Measurements from ENCODE around the gene LYRM4.

LYRM4 gene

DNA sequence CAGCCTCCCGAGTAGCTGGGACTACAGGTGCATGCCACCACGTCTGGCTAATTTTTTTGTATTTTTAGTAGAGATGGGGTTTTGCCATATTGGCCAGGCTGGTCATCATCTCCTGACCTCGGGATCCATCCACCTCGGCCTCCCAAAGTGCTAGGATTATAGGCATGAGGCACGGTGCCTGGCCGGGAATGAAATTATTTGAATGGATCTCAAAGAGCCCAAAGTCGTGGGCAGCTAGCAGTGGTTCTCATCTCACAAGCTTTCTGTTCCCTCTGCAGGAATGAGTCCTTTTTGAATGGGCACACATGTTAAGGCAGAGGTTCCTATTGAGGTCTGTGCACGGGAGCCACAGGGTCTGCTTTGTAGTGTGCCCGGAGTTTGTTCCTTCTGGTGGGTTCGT lies 140.7 kb downstream of the LYRM4 start:
- no peak overlapping the region for H3K27ac ChIP-seq
- TF ChIP-seq, protein P1, sequence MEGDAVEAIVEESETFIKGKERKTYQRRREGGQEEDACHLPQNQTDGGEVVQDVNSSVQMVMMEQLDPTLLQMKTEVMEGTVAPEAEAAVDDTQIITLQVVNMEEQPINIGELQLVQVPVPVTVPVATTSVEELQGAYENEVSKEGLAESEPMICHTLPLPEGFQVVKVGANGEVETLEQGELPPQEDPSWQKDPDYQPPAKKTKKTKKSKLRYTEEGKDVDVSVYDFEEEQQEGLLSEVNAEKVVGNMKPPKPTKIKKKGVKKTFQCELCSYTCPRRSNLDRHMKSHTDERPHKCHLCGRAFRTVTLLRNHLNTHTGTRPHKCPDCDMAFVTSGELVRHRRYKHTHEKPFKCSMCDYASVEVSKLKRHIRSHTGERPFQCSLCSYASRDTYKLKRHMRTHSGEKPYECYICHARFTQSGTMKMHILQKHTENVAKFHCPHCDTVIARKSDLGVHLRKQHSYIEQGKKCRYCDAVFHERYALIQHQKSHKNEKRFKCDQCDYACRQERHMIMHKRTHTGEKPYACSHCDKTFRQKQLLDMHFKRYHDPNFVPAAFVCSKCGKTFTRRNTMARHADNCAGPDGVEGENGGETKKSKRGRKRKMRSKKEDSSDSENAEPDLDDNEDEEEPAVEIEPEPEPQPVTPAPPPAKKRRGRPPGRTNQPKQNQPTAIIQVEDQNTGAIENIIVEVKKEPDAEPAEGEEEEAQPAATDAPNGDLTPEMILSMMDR (conservative IDR thresholded peaks at IDR 0.05; ENCODE audit: low read depth) = no peak
- POLR2A ChIA-PET (ENCODE audit: low non-redundant PET) = interaction anchor here (0.5 kb wide), 1 partner anchor 1097 kb away, joined by 7 read pairs; no protein-coding TSS in a partner anchor
- no peak for DNase-seq (ENCODE audit: low spot score)
- CTCF ChIA-PET = interaction anchor here (0.6 kb wide), 1 partner anchor 20 kb away, joined by 5 read pairs; no protein-coding TSS in a partner anchor

DNA sequence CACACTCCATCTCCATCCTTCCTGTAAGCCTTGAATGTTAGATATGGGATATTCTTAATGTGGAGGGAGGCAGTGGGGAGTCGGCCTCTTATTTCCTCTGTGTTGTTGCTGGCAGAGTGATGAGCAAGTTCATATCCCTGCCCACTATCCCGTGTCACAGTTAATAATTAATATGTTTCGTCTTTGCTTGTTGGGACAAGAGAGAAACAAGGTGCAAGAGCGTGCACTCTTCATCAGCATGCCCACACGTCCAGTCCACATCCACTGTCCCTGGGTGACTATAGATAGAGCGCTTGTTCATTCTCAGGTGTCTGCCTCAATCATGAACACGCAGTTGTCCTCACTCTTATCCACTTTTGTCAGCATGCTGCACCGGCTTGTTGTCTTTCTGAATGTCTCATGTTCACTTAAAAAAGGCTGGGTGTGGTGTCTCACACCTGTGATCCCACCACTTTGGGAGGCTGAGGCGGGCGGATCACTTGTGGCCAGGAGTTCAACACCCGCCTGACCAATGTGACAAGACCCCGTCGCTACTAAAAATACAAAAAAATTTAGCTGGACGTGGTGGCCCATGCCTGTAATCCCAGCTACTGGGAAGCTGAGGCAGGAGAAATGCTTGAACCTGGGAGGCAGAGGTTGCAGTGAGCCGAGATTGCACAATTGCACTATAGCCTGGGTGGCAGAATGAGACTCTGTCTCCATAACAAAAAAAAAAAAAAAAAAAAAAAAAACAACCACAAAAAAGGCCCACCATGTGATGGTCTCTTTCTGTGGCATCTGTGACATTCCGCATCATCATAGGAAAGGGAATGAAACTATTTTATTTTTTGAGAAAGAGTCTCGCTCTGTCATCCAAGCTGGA lies 141.4 kb downstream of the LYRM4 start:
- ChIA-PET POLR2A (ENCODE audit: low non-redundant PET) (no interaction called here), CTCF (interaction anchor here (0.6 kb wide), 2 partner anchors 157 to 400 kb away, joined by 3 to 6 read pairs; no protein-coding TSS in a partner anchor)
- no peak overlapping the region for H3K27ac ChIP-seq
- TF ChIP-seq, protein P1 (conservative IDR thresholded peaks at IDR 0.05; ENCODE audit: low read depth) = no peak
- DNase-seq (ENCODE audit: low spot score) = no peak

DNA sequence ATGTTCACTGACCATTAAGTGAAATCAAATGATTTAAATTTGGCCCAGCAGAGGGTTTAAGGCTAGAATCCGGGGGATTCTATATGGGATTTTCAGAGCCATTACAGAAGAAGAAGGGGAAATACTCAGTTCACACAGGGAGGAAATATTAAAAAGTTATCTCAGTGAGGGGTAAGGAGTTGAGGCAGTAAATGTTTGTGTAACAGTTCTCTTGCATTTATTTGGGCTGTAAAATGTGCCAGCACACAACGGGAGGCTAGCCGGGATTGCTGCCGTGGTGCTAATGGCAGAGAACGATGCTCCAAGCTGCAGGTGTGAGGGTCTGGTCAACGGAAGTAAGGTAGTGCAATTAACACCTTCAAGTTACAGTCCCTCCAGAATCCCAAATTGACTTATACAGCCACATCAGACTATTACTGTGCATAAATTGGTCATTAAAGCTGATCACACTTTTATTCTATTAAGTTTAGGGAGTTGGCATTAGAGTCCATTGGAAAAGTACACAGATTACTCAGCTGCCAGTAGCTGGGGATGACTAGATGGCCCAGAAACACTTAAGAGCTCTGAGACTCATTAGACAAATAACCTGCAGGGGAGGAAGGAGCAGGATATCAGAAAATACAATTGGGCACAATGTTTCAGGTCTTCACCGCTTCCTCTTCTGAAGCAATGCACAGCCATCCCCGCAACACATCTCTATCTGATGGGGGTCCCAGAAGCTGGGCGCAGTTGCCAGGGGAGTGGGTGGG lies 144.3 kb downstream of the LYRM4 start:
- CTCF ChIA-PET = no interaction called here
- POLR2A ChIA-PET (ENCODE audit: low non-redundant PET) = no interaction called here
- DNase-seq (ENCODE audit: low spot score) = no peak
- TF ChIP-seq, protein P1 (conservative IDR thresholded peaks at IDR 0.05; ENCODE audit: low read depth) = no peak
- H3K27ac ChIP-seq = peak overlapping the region; percentile 2; the same call in 1 of the 2 replicates

DNA sequence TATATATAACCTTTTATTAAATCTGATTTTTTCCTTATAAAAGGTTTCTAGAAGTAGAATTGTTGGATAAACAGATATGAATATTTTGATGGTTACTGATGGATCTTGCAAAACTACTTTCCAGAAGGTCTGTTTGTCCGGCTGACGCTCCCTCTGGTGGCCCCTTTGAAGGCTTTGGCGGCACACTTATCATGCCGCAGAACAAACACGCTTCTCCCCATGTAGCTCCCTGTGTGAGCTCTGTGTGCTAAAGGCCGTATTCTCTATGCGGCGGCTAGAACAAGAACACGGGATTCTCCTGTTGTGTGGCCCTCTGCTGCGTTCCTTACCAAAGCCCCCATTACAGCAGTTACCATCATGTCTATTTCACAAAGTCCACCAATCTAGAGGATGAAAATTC lies 145.6 kb downstream of the LYRM4 start:
- CTCF ChIA-PET = interaction anchor here (0.6 kb wide), 1 partner anchor 959 kb away, joined by 5 read pairs; no protein-coding TSS in a partner anchor
- no peak overlapping the region for H3K27ac ChIP-seq
- DNase-seq (ENCODE audit: low spot score) = no peak
- POLR2A ChIA-PET (ENCODE audit: low non-redundant PET) = no interaction called here
- TF ChIP-seq, protein P1 (conservative IDR thresholded peaks at IDR 0.05; ENCODE audit: low read depth) = no peak

DNA sequence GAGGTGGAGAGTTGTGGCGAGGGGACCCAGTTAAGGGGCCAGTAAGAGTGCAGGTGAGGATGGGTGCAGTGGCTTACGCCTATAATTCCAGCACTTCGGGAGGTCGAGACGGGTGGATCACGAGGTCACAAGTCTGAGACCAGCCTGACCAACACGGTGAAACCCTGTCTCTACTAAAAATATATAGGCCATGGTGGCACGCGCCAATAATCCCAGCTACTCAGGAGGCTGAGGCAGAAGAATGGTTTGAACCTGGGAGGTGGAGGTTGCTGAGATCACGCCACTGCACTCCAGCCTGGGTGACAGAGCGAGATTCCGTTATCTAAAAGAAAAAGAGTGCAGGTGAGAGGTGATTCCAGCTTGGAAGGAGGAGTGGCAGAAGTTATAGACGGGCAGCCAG lies 147.7 kb downstream of the LYRM4 start:
- TF ChIP-seq, protein P1 (conservative IDR thresholded peaks at IDR 0.05; ENCODE audit: low read depth) = no peak
- H3K27ac ChIP-seq = peak overlapping the region; percentile 48; the same call in 1 of the 2 replicates
- POLR2A ChIA-PET (ENCODE audit: low non-redundant PET) = no interaction called here
- no peak for DNase-seq (ENCODE audit: low spot score)
- CTCF ChIA-PET = interaction anchor here (0.6 kb wide), 1 partner anchor 394 kb away, joined by 3 read pairs; no protein-coding TSS in a partner anchor

DNA sequence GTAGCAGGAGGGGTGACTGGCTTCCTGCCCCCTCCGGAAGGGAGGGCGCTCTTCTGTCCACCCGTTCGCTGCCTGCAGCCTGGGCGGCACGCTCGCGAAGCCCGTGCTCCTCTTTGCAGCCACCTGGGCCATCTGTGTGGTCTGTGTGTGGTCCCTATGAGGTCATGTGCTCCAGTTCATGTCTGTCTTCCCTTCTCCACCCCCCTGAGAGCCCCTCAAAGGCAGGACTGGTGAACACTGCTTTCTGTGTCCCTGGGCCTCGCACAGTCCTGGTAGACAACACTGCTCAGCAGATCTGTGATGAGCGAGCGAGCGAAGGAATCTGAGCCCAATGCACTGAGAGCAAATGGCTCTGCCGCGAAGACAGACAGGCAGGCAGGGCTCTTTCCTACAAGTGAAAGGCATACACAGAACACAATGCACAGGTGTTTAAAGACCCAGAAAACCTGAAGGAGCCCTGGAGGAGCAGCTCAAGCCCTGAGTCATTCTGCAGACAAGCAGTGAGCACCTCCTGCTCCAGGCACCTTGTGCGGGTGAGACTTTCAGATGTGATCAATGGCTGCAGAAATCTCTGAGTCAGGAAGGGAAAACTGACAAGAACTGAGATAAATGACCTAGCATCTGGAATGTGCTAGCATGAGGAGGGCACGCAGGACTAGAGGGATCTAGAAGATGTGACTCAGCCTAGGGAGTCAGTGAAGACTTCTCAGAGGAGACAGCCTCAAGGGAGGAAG lies 148.5 kb downstream of the LYRM4 start:
- CTCF ChIA-PET = no interaction called here
- peak overlapping the region; percentile 48 for H3K27ac ChIP-seq
- POLR2A ChIA-PET (ENCODE audit: low non-redundant PET) = no interaction called here
- TF ChIP-seq, protein P1 (conservative IDR thresholded peaks at IDR 0.05; ENCODE audit: low read depth) = no peak
- peak; percentile 62 for DNase-seq (ENCODE audit: low spot score)
